SK-N-SH treated with all-trans-retinoic acid at 6 μM for 48 hours (cell line): ENCODE measurements around the gene P3H3.
"Not testable (repeated sequence)": the region's sequence is repeated elsewhere in the genome, so short reads cannot be mapped to it uniquely, and the experiment has no call there.

ENCODE experiments used
- ARNTL ChIP-seq: fragments of 450-650 bp; formaldehyde crosslinking; IDR thresholded peaks from 2 replicates; pipeline ENCODE4 v1.5.0; 2020; ENCODE audit warnings: low read depth, mild to moderate bottlenecking, moderate library complexity, borderline replicate concordance
- OSR1 ChIP-seq: fragments of 250-450 bp; sonication (Bioruptor Pico); IDR thresholded peaks from 2 replicates; pipeline ENCODE4 v1.8.0; 2022; ENCODE audit warnings: moderate library complexity, mild to moderate bottlenecking, inconsistent platforms
- RARB ChIP-seq: fragments of 250-450 bp; sonication (Bioruptor Pico); IDR thresholded peaks from 2 replicates; pipeline ENCODE4 v1.8.0; 2021; ENCODE audit warnings: mild to moderate bottlenecking, moderate library complexity
- TOX ChIP-seq: fragments of 250-450 bp; sonication (Bioruptor Pico); IDR thresholded peaks from 2 replicates; pipeline ENCODE4 v1.8.0; 2021; ENCODE audit warnings: mild to moderate bottlenecking, moderate library complexity, borderline replicate concordance
- ZC3H10 ChIP-seq: fragments of 250-450 bp; sonication (Bioruptor Pico); IDR thresholded peaks from 2 replicates; pipeline ENCODE4 v1.5.1; 2021; ENCODE audit warnings: mild to moderate bottlenecking, moderate library complexity
- ZFP3 ChIP-seq: fragments of 250-450 bp; sonication (Bioruptor Pico); IDR thresholded peaks from 2 replicates; pipeline ENCODE4 v1.5.0; 2020; ENCODE audit warnings: mild to moderate bottlenecking, moderate library complexity
- ZFP30 ChIP-seq: fragments of 450-650 bp; formaldehyde crosslinking; IDR thresholded peaks from 2 replicates; pipeline ENCODE4 v1.5.0; 2022; ENCODE audit warnings: mild to moderate bottlenecking, moderate library complexity
- TF ChIP-seq, protein P1 (sequence below): fragments of 250-450 bp; sonication (Bioruptor Pico); IDR thresholded peaks from 2 replicates; pipeline ENCODE4 v1.8.0; 2020; ENCODE audit warnings: mild to moderate bottlenecking, moderate library complexity, borderline replicate concordance
- TF ChIP-seq, protein P2 (sequence below): fragments of 250-450 bp; sonication (Bioruptor Pico); IDR thresholded peaks from 2 replicates; pipeline ENCODE4 v1.5.1; 2020; ENCODE audit warnings: low read depth, mild to moderate bottlenecking, moderate library complexity
- TF ChIP-seq, protein P3 (sequence below): fragments of 250-450 bp; sonication (Bioruptor Pico); IDR thresholded peaks from 2 replicates; pipeline ENCODE4 v1.5.0; 2020; ENCODE audit warnings: mild to moderate bottlenecking, moderate library complexity

DNA sequence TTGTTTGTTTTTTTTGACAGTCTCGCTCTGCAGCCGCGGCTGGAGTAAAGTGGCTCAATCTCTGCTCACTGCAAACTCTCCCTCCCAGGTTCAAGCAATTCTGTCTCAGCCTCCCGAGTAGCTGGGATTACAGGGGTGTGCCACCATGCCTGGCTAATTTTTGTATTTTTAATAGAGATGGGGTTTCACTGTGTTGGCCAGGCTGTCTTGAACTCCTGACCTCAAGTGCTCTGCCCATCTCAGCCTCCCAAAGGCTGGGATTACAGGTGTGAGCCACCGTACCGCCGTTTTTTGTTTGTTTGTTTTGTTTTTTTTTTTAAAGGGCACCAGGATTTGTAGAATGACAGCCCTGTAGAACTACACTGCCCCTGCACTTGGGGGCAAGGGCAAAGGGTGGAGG lies 60.6 kb downstream of the P3H3 start:
- not testable (repeated sequence) for TF ChIP-seq ZFP30 (CRISPR knock-in tag); RARB (CRISPR knock-in tag); ZC3H10; OSR1; ARNTL (CRISPR knock-in tag); ZFP3 (CRISPR knock-in tag); TOX (CRISPR knock-in tag)
- TF ChIP-seq, protein P1, sequence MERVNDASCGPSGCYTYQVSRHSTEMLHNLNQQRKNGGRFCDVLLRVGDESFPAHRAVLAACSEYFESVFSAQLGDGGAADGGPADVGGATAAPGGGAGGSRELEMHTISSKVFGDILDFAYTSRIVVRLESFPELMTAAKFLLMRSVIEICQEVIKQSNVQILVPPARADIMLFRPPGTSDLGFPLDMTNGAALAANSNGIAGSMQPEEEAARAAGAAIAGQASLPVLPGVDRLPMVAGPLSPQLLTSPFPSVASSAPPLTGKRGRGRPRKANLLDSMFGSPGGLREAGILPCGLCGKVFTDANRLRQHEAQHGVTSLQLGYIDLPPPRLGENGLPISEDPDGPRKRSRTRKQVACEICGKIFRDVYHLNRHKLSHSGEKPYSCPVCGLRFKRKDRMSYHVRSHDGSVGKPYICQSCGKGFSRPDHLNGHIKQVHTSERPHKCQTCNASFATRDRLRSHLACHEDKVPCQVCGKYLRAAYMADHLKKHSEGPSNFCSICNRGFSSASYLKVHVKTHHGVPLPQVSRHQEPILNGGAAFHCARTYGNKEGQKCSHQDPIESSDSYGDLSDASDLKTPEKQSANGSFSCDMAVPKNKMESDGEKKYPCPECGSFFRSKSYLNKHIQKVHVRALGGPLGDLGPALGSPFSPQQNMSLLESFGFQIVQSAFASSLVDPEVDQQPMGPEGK (CRISPR knock-in tag) = not testable (repeated sequence)
- TF ChIP-seq, protein P2, sequence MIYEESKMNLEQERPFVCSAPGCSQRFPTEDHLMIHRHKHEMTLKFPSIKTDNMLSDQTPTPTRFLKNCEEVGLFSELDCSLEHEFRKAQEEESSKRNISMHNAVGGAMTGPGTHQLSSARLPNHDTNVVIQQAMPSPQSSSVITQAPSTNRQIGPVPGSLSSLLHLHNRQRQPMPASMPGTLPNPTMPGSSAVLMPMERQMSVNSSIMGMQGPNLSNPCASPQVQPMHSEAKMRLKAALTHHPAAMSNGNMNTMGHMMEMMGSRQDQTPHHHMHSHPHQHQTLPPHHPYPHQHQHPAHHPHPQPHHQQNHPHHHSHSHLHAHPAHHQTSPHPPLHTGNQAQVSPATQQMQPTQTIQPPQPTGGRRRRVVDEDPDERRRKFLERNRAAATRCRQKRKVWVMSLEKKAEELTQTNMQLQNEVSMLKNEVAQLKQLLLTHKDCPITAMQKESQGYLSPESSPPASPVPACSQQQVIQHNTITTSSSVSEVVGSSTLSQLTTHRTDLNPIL (CRISPR knock-in tag) = not testable (repeated sequence)
- TF ChIP-seq, protein P3, sequence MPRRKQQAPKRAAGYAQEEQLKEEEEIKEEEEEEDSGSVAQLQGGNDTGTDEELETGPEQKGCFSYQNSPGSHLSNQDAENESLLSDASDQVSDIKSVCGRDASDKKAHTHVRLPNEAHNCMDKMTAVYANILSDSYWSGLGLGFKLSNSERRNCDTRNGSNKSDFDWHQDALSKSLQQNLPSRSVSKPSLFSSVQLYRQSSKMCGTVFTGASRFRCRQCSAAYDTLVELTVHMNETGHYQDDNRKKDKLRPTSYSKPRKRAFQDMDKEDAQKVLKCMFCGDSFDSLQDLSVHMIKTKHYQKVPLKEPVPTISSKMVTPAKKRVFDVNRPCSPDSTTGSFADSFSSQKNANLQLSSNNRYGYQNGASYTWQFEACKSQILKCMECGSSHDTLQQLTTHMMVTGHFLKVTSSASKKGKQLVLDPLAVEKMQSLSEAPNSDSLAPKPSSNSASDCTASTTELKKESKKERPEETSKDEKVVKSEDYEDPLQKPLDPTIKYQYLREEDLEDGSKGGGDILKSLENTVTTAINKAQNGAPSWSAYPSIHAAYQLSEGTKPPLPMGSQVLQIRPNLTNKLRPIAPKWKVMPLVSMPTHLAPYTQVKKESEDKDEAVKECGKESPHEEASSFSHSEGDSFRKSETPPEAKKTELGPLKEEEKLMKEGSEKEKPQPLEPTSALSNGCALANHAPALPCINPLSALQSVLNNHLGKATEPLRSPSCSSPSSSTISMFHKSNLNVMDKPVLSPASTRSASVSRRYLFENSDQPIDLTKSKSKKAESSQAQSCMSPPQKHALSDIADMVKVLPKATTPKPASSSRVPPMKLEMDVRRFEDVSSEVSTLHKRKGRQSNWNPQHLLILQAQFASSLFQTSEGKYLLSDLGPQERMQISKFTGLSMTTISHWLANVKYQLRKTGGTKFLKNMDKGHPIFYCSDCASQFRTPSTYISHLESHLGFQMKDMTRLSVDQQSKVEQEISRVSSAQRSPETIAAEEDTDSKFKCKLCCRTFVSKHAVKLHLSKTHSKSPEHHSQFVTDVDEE (CRISPR knock-in tag) = not testable (repeated sequence)
